WTC11 (cell line): Measurements from ENCODE around the gene KLHL9. TPM values are rescaled to one million over a fixed set of nuclear protein-coding genes. Genes with fewer than 3 reads are reported as not detected.

Experiments used
- ATAC-seq: fragments of 200-7000 bp; cut with Tn5 transposase; 2 replicates; pipeline ENCODE4 v1.10.0; 2021; ENCODE audit warnings: mild to moderate bottlenecking, moderate library complexity
- CTCF ChIA-PET: fragments of 300-600 bp; sonication (Branson Sonifier 250); formaldehyde crosslinking; loops from one replicate; lab custom pipeline; 2021; ENCODE audit warnings: antibody characterized with exemption; lab: Charles Lee
- POLR2A ChIA-PET: fragments of 350-600 bp; sonication (Branson Sonifier 250); formaldehyde crosslinking; loops from one replicate; lab custom pipeline; 2021; ENCODE audit warnings: antibody characterized with exemption; lab: Charles Lee
- DNase-seq: peaks from one replicate; pipeline ENCODE4 v3.0.0; 2021; ENCODE audit warnings: low spot score
- H3K27ac Mint-ChIP-seq: 2 replicates; pipeline ENCODE4 v1.8.0; 2021; ENCODE audit warnings: mixed read lengths
- H3K27me3 Mint-ChIP-seq: 2 replicates; pipeline ENCODE4 v1.8.0; 2021; ENCODE audit warnings: low read depth, mild to moderate bottlenecking, moderate library complexity, mixed read lengths
- H3K36me3 Mint-ChIP-seq: 2 replicates; pipeline ENCODE4 v1.8.0; 2021; ENCODE audit warnings: mixed read lengths
- H3K4me1 Mint-ChIP-seq: 2 replicates; pipeline ENCODE4 v1.8.0; 2022; ENCODE audit warnings: mixed read lengths
- H3K4me3 Mint-ChIP-seq: 2 replicates; pipeline ENCODE4 v1.8.0; 2021; ENCODE audit warnings: mild to moderate bottlenecking, moderate library complexity, mixed read lengths
- H3K9me3 Mint-ChIP-seq: 2 replicates; pipeline ENCODE4 v1.8.0; 2021; ENCODE audit warnings: mixed read lengths
- CBFB ChIP-seq: sonication (generic); formaldehyde crosslinking; IDR thresholded peaks from 2 replicates; pipeline ENCODE4 v1.8.1; 2022; ENCODE audit warnings: mild to moderate bottlenecking, low read depth, missing genetic modification reagents
- CREB1 ChIP-seq: sonication (generic); formaldehyde crosslinking; IDR thresholded peaks from 2 replicates; pipeline ENCODE4 v1.8.0; 2023; ENCODE audit warnings: mild to moderate bottlenecking, missing genetic modification reagents
- ELF4 ChIP-seq: sonication (generic); formaldehyde crosslinking; IDR thresholded peaks from 2 replicates; pipeline ENCODE4 v1.8.1; 2022; ENCODE audit warnings: low read depth, mild to moderate bottlenecking, moderate library complexity, missing genetic modification reagents
- EMX1 ChIP-seq: fragments of 250-450 bp; sonication (Bioruptor Pico); IDR thresholded peaks from 2 replicates; pipeline ENCODE4 v1.8.0; 2021; ENCODE audit warnings: mild to moderate bottlenecking
- JUN ChIP-seq: sonication (generic); formaldehyde crosslinking; IDR thresholded peaks from 2 replicates; pipeline ENCODE4 v1.8.0; 2023; ENCODE audit warnings: mild to moderate bottlenecking, missing genetic modification reagents
- SMAD3 ChIP-seq: sonication (generic); formaldehyde crosslinking; IDR thresholded peaks from 2 replicates; pipeline ENCODE4 v1.8.0; 2022; ENCODE audit warnings: missing genetic modification reagents, mild to moderate bottlenecking, borderline replicate concordance
- SP1 ChIP-seq: sonication (generic); formaldehyde crosslinking; conservative IDR thresholded peaks from 2 replicates; pipeline ENCODE4 v1.8.1; 2022; ENCODE audit warnings: missing genetic modification reagents
- ZNF671 ChIP-seq: fragments of 250-450 bp; sonication (Bioruptor Pico); IDR thresholded peaks from 2 replicates; pipeline ENCODE4 v1.8.0; 2021; ENCODE audit warnings: mild to moderate bottlenecking
- total RNA-seq: library from RNA; stranded (reverse); gene quantifications from 3 replicates; pipeline ENCODE4 v1.2.3, GENCODE V29; 2021
- TF ChIP-seq, protein P1 (sequence below): sonication (generic); formaldehyde crosslinking; IDR thresholded peaks from 2 replicates; pipeline ENCODE4 v1.8.0; 2023; ENCODE audit warnings: missing genetic modification reagents, mild to moderate bottlenecking, borderline replicate concordance
- TF ChIP-seq, protein P2 (sequence below): sonication (generic); formaldehyde crosslinking; conservative IDR thresholded peaks from 2 replicates; pipeline ENCODE4 v1.8.1; 2023; ENCODE audit warnings: mild to moderate bottlenecking, low read depth, missing genetic modification reagents, moderate library complexity
- TF ChIP-seq, protein P3 (sequence below): sonication (generic); formaldehyde crosslinking; IDR thresholded peaks from 2 replicates; pipeline ENCODE4 v1.8.1; 2022; ENCODE audit warnings: missing genetic modification reagents, borderline replicate concordance
- TF ChIP-seq, protein P4 (sequence below): sonication (generic); formaldehyde crosslinking; IDR thresholded peaks from 2 replicates; pipeline ENCODE4 v1.8.0; 2022; ENCODE audit warnings: mild to moderate bottlenecking, missing genetic modification reagents
- TF ChIP-seq, protein P5 (sequence below): sonication (generic); formaldehyde crosslinking; IDR thresholded peaks from 2 replicates; pipeline ENCODE4 v1.8.0; 2023; ENCODE audit warnings: missing genetic modification reagents
- TF ChIP-seq, protein P6 (sequence below): sonication (generic); formaldehyde crosslinking; IDR thresholded peaks from 2 replicates; pipeline ENCODE4 v1.8.0; 2023; ENCODE audit warnings: mild to moderate bottlenecking, missing genetic modification reagents
- TF ChIP-seq, protein P7 (sequence below): sonication (generic); formaldehyde crosslinking; IDR thresholded peaks from 2 replicates; pipeline ENCODE4 v1.8.1; 2023; ENCODE audit warnings: mild to moderate bottlenecking, missing genetic modification reagents

Gene KLHL9
- total RNA-seq, 1 experiment from 2014 or later: 17.4 TPM

DNA sequence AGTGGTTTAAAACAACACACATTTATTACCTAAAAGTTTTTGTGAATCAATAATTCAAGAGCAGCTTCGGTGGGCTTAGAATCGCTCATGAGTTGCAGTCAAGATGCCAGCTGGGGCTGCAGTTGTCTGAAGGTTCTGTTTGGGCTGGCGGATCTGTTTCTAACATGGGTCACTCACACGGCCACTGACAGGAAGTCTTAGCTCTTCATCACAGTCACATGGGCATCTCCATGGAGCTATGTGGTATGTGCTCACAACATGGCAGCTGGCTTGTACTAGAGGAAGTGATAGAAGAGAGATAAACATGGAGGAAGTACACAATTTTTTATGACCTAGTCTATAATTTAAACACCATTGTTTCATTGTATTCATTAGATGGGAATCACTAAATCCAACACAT lies 11.2 kb downstream of the KLHL9 start:
- ATAC-seq (no peak), DNase-seq (no peak)
- CTCF ChIA-PET: interaction anchor here (1.0 to 1.6 kb wide), 2 partner anchors 68 to 131 kb away, joined by 4 to 5 read pairs; no protein-coding TSS in a partner anchor
- H3K27me3 Mint-ChIP-seq: no peaks in the 10 kb centered on the region
- no peak overlapping the region for H3K4me3 Mint-ChIP-seq
- H3K27ac Mint-ChIP-seq: no peak overlapping the region
- H3K36me3 Mint-ChIP-seq: no peaks in the 10 kb centered on the region
- TF ChIP-seq SP1 (CRISPR knock-in tag) (no peak), ELF4 (no peak)
- TF ChIP-seq, protein P1, sequence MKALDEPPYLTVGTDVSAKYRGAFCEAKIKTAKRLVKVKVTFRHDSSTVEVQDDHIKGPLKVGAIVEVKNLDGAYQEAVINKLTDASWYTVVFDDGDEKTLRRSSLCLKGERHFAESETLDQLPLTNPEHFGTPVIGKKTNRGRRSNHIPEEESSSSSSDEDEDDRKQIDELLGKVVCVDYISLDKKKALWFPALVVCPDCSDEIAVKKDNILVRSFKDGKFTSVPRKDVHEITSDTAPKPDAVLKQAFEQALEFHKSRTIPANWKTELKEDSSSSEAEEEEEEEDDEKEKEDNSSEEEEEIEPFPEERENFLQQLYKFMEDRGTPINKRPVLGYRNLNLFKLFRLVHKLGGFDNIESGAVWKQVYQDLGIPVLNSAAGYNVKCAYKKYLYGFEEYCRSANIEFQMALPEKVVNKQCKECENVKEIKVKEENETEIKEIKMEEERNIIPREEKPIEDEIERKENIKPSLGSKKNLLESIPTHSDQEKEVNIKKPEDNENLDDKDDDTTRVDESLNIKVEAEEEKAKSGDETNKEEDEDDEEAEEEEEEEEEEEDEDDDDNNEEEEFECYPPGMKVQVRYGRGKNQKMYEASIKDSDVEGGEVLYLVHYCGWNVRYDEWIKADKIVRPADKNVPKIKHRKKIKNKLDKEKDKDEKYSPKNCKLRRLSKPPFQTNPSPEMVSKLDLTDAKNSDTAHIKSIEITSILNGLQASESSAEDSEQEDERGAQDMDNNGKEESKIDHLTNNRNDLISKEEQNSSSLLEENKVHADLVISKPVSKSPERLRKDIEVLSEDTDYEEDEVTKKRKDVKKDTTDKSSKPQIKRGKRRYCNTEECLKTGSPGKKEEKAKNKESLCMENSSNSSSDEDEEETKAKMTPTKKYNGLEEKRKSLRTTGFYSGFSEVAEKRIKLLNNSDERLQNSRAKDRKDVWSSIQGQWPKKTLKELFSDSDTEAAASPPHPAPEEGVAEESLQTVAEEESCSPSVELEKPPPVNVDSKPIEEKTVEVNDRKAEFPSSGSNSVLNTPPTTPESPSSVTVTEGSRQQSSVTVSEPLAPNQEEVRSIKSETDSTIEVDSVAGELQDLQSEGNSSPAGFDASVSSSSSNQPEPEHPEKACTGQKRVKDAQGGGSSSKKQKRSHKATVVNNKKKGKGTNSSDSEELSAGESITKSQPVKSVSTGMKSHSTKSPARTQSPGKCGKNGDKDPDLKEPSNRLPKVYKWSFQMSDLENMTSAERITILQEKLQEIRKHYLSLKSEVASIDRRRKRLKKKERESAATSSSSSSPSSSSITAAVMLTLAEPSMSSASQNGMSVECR: no peak
- TF ChIP-seq, protein P2, sequence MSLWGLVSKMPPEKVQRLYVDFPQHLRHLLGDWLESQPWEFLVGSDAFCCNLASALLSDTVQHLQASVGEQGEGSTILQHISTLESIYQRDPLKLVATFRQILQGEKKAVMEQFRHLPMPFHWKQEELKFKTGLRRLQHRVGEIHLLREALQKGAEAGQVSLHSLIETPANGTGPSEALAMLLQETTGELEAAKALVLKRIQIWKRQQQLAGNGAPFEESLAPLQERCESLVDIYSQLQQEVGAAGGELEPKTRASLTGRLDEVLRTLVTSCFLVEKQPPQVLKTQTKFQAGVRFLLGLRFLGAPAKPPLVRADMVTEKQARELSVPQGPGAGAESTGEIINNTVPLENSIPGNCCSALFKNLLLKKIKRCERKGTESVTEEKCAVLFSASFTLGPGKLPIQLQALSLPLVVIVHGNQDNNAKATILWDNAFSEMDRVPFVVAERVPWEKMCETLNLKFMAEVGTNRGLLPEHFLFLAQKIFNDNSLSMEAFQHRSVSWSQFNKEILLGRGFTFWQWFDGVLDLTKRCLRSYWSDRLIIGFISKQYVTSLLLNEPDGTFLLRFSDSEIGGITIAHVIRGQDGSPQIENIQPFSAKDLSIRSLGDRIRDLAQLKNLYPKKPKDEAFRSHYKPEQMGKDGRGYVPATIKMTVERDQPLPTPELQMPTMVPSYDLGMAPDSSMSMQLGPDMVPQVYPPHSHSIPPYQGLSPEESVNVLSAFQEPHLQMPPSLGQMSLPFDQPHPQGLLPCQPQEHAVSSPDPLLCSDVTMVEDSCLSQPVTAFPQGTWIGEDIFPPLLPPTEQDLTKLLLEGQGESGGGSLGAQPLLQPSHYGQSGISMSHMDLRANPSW (CRISPR knock-in tag): no peak
- TF ChIP-seq, protein P3, sequence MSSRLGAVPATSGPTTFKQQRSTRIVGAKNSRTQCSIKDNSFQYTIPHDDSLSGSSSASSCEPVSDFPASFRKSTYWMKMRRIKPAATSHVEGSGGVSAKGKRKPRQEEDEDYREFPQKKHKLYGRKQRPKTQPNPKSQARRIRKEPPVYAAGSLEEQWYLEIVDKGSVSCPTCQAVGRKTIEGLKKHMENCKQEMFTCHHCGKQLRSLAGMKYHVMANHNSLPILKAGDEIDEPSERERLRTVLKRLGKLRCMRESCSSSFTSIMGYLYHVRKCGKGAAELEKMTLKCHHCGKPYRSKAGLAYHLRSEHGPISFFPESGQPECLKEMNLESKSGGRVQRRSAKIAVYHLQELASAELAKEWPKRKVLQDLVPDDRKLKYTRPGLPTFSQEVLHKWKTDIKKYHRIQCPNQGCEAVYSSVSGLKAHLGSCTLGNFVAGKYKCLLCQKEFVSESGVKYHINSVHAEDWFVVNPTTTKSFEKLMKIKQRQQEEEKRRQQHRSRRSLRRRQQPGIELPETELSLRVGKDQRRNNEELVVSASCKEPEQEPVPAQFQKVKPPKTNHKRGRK (CRISPR knock-in tag): no peak
- H3K4me1 Mint-ChIP-seq: no peaks in the 10 kb centered on the region
- POLR2A ChIA-PET: no interaction called here
- H3K9me3 Mint-ChIP-seq: no peaks in the 10 kb centered on the region

DNA sequence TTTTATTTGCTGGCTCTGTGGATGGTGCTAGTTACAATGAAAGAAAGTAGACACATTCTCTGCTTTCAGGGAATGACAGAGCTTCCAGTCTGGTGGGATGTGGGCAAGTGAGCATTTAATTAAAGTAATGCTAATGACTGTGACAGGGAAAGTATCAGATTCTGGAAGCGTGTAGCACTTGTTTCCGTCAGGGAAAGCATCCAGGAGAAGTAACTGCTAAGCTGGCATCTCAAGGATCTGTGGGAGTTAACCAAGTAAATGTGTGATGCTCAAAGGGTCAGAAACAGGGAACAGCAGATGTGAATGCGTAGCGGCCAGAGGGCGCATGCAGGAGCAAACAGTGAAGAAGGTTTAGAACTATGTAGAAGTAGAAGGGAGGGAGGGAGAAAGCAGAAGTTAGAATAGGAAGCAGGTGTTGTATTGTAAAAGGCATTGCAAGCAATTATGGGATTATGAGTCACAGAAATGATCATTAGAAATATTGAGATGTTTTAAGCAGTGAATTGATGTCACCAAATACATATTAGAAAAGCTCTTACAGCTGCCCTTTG lies 12.2 kb downstream of the KLHL9 start:
- ATAC-seq: no peak
- Mint-ChIP-seq H3K4me1 (peaks cover 4% of the 10 kb centered on the region), H3K27me3 (no peaks in the 10 kb centered on the region), H3K4me3 (no peak overlapping the region)
- POLR2A ChIA-PET: no interaction called here
- CTCF ChIA-PET: interaction anchor here (1.0 to 2.2 kb wide), 3 partner anchors 69 to 132 kb away, joined by 4 to 6 read pairs (median 5); no protein-coding TSS in a partner anchor
- no peak for TF ChIP-seq CREB1
- TF ChIP-seq, protein P4, sequence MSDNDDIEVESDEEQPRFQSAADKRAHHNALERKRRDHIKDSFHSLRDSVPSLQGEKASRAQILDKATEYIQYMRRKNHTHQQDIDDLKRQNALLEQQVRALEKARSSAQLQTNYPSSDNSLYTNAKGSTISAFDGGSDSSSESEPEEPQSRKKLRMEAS (CRISPR knock-in tag): no peak
- no peak for TF ChIP-seq ZNF671 (CRISPR knock-in tag)
- TF ChIP-seq SMAD3 (CRISPR knock-in tag): no peak
- no peak for TF ChIP-seq CBFB
- TF ChIP-seq, protein P5, sequence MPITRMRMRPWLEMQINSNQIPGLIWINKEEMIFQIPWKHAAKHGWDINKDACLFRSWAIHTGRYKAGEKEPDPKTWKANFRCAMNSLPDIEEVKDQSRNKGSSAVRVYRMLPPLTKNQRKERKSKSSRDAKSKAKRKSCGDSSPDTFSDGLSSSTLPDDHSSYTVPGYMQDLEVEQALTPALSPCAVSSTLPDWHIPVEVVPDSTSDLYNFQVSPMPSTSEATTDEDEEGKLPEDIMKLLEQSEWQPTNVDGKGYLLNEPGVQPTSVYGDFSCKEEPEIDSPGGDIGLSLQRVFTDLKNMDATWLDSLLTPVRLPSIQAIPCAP (CRISPR knock-in tag): no peak
- TF ChIP-seq, protein P6, sequence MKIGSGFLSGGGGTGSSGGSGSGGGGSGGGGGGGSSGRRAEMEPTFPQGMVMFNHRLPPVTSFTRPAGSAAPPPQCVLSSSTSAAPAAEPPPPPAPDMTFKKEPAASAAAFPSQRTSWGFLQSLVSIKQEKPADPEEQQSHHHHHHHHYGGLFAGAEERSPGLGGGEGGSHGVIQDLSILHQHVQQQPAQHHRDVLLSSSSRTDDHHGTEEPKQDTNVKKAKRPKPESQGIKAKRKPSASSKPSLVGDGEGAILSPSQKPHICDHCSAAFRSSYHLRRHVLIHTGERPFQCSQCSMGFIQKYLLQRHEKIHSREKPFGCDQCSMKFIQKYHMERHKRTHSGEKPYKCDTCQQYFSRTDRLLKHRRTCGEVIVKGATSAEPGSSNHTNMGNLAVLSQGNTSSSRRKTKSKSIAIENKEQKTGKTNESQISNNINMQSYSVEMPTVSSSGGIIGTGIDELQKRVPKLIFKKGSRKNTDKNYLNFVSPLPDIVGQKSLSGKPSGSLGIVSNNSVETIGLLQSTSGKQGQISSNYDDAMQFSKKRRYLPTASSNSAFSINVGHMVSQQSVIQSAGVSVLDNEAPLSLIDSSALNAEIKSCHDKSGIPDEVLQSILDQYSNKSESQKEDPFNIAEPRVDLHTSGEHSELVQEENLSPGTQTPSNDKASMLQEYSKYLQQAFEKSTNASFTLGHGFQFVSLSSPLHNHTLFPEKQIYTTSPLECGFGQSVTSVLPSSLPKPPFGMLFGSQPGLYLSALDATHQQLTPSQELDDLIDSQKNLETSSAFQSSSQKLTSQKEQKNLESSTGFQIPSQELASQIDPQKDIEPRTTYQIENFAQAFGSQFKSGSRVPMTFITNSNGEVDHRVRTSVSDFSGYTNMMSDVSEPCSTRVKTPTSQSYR: no peak
- no peak for TF ChIP-seq SP1 (CRISPR knock-in tag)
- TF ChIP-seq EMX1: no peak
- no peak for TF ChIP-seq JUN (CRISPR knock-in tag)
- TF ChIP-seq, protein P7, sequence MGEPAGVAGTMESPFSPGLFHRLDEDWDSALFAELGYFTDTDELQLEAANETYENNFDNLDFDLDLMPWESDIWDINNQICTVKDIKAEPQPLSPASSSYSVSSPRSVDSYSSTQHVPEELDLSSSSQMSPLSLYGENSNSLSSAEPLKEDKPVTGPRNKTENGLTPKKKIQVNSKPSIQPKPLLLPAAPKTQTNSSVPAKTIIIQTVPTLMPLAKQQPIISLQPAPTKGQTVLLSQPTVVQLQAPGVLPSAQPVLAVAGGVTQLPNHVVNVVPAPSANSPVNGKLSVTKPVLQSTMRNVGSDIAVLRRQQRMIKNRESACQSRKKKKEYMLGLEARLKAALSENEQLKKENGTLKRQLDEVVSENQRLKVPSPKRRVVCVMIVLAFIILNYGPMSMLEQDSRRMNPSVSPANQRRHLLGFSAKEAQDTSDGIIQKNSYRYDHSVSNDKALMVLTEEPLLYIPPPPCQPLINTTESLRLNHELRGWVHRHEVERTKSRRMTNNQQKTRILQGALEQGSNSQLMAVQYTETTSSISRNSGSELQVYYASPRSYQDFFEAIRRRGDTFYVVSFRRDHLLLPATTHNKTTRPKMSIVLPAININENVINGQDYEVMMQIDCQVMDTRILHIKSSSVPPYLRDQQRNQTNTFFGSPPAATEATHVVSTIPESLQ (CRISPR knock-in tag): no peak
- TF ChIP-seq, all 79 proteins: peak for 0
- H3K27ac Mint-ChIP-seq: no peak overlapping the region
- H3K9me3 Mint-ChIP-seq: no peaks in the 10 kb centered on the region
- no peaks in the 10 kb centered on the region for H3K36me3 Mint-ChIP-seq
- no peak for DNase-seq
